ENCODE results near the gene VKORC1L1.
"Not testable (repeated sequence)": the region's sequence is repeated elsewhere in the genome, so short reads cannot be mapped to it uniquely, and the experiment has no call there.

Gene VKORC1L1

DNA sequence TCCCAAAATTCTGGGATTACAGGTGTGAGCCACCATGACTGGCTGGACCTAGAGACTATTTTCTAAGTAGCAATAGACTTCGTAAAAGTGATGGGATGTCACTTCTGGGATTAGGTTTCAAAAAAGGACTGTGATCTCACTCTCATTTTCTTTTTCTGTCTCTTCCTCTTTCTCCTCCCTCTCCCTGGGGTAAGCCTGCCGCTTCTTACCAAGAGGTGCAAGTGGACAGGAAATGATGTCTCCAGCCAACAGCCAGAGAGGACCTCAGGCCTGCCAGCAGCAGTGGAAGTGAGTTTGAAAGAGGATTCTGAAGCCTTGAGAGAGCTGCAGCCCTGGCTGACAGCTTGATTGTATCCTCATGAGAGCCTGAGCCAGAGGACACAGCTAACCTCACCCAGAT lies 1.4 kb upstream of the VKORC1L1 start:
- H3K4me3 ChIP-seq (ENCODE audit: severe bottlenecking); H3K27ac ChIP-seq (ENCODE audit: poor library complexity, severe bottlenecking); DNase-seq (ENCODE audit: low spot score); H3K9me3 ChIP-seq (ENCODE audit: severe bottlenecking); H3K36me3 ChIP-seq (ENCODE audit: low read depth); ATAC-seq (ENCODE audit: low read depth); H3K4me1 ChIP-seq (ENCODE audit: insufficient read depth, poor library complexity, severe bottlenecking); H3K27me3 ChIP-seq (ENCODE audit: insufficient read depth, poor library complexity, severe bottlenecking): not testable (repeated sequence)

DNA sequence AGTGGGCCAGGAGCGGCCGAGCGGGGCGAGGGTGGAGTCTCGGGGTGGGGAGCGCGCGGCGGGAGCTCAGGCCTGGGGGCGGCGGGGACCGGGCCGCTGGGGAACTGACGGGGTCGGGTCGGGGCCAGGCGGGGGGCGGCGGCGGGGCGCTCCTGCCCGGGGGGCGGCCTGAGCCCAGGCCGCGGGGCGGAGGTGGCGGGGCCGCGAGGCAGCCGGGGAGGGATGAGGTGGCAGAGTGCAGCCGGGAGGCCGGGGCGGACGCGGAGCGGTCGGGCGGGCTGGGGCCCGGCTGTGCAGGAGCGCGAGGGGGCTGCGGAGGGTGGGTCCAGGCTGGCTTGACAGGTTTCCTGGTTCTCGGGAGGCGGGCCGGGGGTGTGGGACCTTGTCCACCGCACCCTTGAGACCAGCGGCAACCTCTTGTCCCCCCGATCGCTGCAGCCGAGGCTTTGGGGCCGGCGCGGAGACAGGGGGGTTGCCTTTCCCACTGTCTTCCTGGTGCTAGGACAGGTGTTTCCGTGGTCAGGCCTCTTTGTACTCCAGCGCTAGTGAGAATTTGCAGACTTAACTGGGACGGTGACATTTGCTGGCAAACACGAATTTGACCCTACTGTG lies 814 bp downstream of the VKORC1L1 start:
- not testable (repeated sequence) for H3K27me3 ChIP-seq (ENCODE audit: insufficient read depth, poor library complexity, severe bottlenecking); H3K4me1 ChIP-seq (ENCODE audit: insufficient read depth, poor library complexity, severe bottlenecking); H3K36me3 ChIP-seq (ENCODE audit: low read depth); H3K9me3 ChIP-seq (ENCODE audit: severe bottlenecking); DNase-seq (ENCODE audit: low spot score)
- peak overlapping the region; percentile 99 for H3K4me3 ChIP-seq (ENCODE audit: severe bottlenecking)
- ATAC-seq (ENCODE audit: low read depth) = peak; percentile 44
- H3K27ac ChIP-seq (ENCODE audit: poor library complexity, severe bottlenecking) = peak overlapping the region; percentile 51

- H3K27me3 ChIP-seq (ENCODE audit: insufficient read depth, poor library complexity, severe bottlenecking); H3K4me3 ChIP-seq (ENCODE audit: severe bottlenecking); H3K27ac ChIP-seq (ENCODE audit: poor library complexity, severe bottlenecking); DNase-seq (ENCODE audit: low spot score); H3K9me3 ChIP-seq (ENCODE audit: severe bottlenecking); H3K36me3 ChIP-seq (ENCODE audit: low read depth); H3K4me1 ChIP-seq (ENCODE audit: insufficient read depth, poor library complexity, severe bottlenecking); ATAC-seq (ENCODE audit: low read depth): not testable (repeated sequence)
Measured at GRCh38 chr7:65875715-65876114, 2.8 kb downstream of the VKORC1L1 start.

- H3K4me3 ChIP-seq (ENCODE audit: severe bottlenecking); H3K27ac ChIP-seq (ENCODE audit: poor library complexity, severe bottlenecking); DNase-seq (ENCODE audit: low spot score); H3K36me3 ChIP-seq (ENCODE audit: low read depth); ATAC-seq (ENCODE audit: low read depth); H3K4me1 ChIP-seq (ENCODE audit: insufficient read depth, poor library complexity, severe bottlenecking); H3K27me3 ChIP-seq (ENCODE audit: insufficient read depth, poor library complexity, severe bottlenecking); H3K9me3 ChIP-seq (ENCODE audit: severe bottlenecking): not testable (repeated sequence)
Measured at GRCh38 chr7:65879292-65880153, 6.6 kb downstream of the VKORC1L1 start.

GRCh38 chr7:65880242-65880641 lies 7.4 kb downstream of the VKORC1L1 start:
- not testable (repeated sequence) for H3K36me3 ChIP-seq (ENCODE audit: low read depth); H3K4me3 ChIP-seq (ENCODE audit: severe bottlenecking); H3K4me1 ChIP-seq (ENCODE audit: insufficient read depth, poor library complexity, severe bottlenecking); H3K27me3 ChIP-seq (ENCODE audit: insufficient read depth, poor library complexity, severe bottlenecking); H3K9me3 ChIP-seq (ENCODE audit: severe bottlenecking); H3K27ac ChIP-seq (ENCODE audit: poor library complexity, severe bottlenecking); DNase-seq (ENCODE audit: low spot score); ATAC-seq (ENCODE audit: low read depth)

- not testable (repeated sequence) for H3K4me3 ChIP-seq (ENCODE audit: severe bottlenecking); DNase-seq (ENCODE audit: low spot score); H3K9me3 ChIP-seq (ENCODE audit: severe bottlenecking); H3K4me1 ChIP-seq (ENCODE audit: insufficient read depth, poor library complexity, severe bottlenecking); ATAC-seq (ENCODE audit: low read depth); H3K27ac ChIP-seq (ENCODE audit: poor library complexity, severe bottlenecking); H3K27me3 ChIP-seq (ENCODE audit: insufficient read depth, poor library complexity, severe bottlenecking); H3K36me3 ChIP-seq (ENCODE audit: low read depth)
Measured at GRCh38 chr7:65884983-65885382, 12.1 kb downstream of the VKORC1L1 start.

- H3K36me3 ChIP-seq (ENCODE audit: low read depth); H3K27me3 ChIP-seq (ENCODE audit: insufficient read depth, poor library complexity, severe bottlenecking); H3K27ac ChIP-seq (ENCODE audit: poor library complexity, severe bottlenecking); ATAC-seq (ENCODE audit: low read depth); DNase-seq (ENCODE audit: low spot score); H3K9me3 ChIP-seq (ENCODE audit: severe bottlenecking); H3K4me3 ChIP-seq (ENCODE audit: severe bottlenecking); H3K4me1 ChIP-seq (ENCODE audit: insufficient read depth, poor library complexity, severe bottlenecking): not testable (repeated sequence)
Measured at GRCh38 chr7:65885533-65885932, 12.7 kb downstream of the VKORC1L1 start.

GRCh38 chr7:65888434-65889156 lies 15.7 kb downstream of the VKORC1L1 start:
- H3K4me1 ChIP-seq (ENCODE audit: insufficient read depth, poor library complexity, severe bottlenecking); H3K4me3 ChIP-seq (ENCODE audit: severe bottlenecking); H3K27ac ChIP-seq (ENCODE audit: poor library complexity, severe bottlenecking); DNase-seq (ENCODE audit: low spot score); H3K9me3 ChIP-seq (ENCODE audit: severe bottlenecking); H3K27me3 ChIP-seq (ENCODE audit: insufficient read depth, poor library complexity, severe bottlenecking); ATAC-seq (ENCODE audit: low read depth): not testable (repeated sequence)
- peaks cover 14% of the 10 kb centered on the region for H3K36me3 ChIP-seq (ENCODE audit: low read depth)

DNA sequence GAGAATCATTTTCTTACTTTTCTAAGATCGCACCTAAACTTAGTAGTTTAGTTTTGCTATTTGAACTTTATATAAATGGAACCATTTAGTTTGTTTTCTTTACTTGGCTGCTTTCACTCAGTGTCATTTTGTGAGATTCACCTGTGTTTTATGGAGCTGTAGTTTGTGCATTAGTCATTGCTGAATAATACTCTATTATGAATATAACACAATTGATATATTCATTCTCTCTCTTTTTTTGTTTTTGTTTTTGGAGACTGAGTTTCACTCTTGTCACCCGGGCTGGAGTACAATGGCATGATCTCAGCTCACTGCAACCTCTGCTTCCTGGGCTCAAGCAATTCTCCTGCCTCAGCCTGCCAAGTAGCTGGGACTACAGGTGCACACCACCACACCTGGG lies 16.8 kb downstream of the VKORC1L1 start:
- H3K36me3 ChIP-seq (ENCODE audit: low read depth) = peaks cover 14% of the 10 kb centered on the region
- H3K9me3 ChIP-seq (ENCODE audit: severe bottlenecking); H3K4me3 ChIP-seq (ENCODE audit: severe bottlenecking); H3K4me1 ChIP-seq (ENCODE audit: insufficient read depth, poor library complexity, severe bottlenecking); ATAC-seq (ENCODE audit: low read depth); H3K27me3 ChIP-seq (ENCODE audit: insufficient read depth, poor library complexity, severe bottlenecking); H3K27ac ChIP-seq (ENCODE audit: poor library complexity, severe bottlenecking); DNase-seq (ENCODE audit: low spot score): not testable (repeated sequence)

Measured in RWPE2 (cell line).